ENCODE results near the gene RASA2. TPM values are rescaled to one million over a fixed set of nuclear protein-coding genes. Genes with fewer than 3 reads are reported as not detected.

Gene RASA2
- total and polyA plus RNA-seq, 2 of the 8 experiments (the other 6 are each of a cell fraction or from before 2014, with no cell fraction given), result 3.5 to 15.9 TPM

GRCh38 chr3:141491929-141492328 lies 5.1 kb downstream of the RASA2 start:
- Histone ChIP-seq H3K9ac (replicated peaks in 1 of 4; ENCODE audit: extremely low read depth in 1 of 4, low read depth in 3 of 4, low read length in 3 of 4) (no peak overlapping the region), H3K4me3 (ENCODE audit: extremely low read depth in 1 of 4, insufficient read depth in 2 of 4, low read depth in 3 of 4, low read length in 4 of 4) (no peak overlapping the region), H3K27me3 (replicated peaks in 1 of 4; ENCODE audit: control insufficient read depth in 3 of 4, extremely low read depth in 1 of 4, insufficient read depth in 3 of 4, low read length in 3 of 4) (no peaks in the 10 kb centered on the region), H4K8ac (ENCODE audit: extremely low read depth, insufficient read depth, low read length) (no peak overlapping the region), H3K18ac (ENCODE audit: extremely low read depth, low read length) (no peak overlapping the region), H3K79me1 (ENCODE audit: low read depth, low read length) (peaks cover 2% of the 10 kb centered on the region; the same call in 1 of the 2 replicates), H2AK5ac (ENCODE audit: low read depth, low read length) (no peak overlapping the region), H3K14ac (ENCODE audit: insufficient read length) (no peak overlapping the region), H2AFZ (ENCODE audit: low read length) (no peak overlapping the region), H3K27ac (ENCODE audit: low read depth, low read length) (no peak overlapping the region), H2BK5ac (ENCODE audit: low read depth, low read length) (no peak overlapping the region), H3K4me1 (replicated peaks in 1 of 4; ENCODE audit: control insufficient read depth in 3 of 4, insufficient read depth in 4 of 4, low read length in 3 of 4) (peaks cover 0 to 11% (median 6%) of the 10 kb centered on the region in 4 experiments; a peak in 4 of 7 replicates), H3K23ac (ENCODE audit: insufficient read length) (no peak overlapping the region), H3K36me3 (ENCODE audit: control insufficient read depth in 2 of 4, insufficient read depth in 4 of 4, low read length in 3 of 4) (no peaks in the 10 kb centered on the region), H3K79me2 (ENCODE audit: control insufficient read depth in 1 of 2, insufficient read depth in 2 of 2, low read length in 2 of 2) (peaks cover 0 to 81% of the 10 kb centered on the region in 2 experiments; a peak in 3 of 4 replicates), H2BK15ac (ENCODE audit: low read length) (no peak overlapping the region), H4K91ac (replicated peaks; ENCODE audit: insufficient read length, low read length) (no peak overlapping the region), H4K20me1 (replicated peaks in 1 of 2; ENCODE audit: control insufficient read depth in 1 of 2, insufficient read depth in 2 of 2, low read length in 2 of 2) (peaks cover 4 to 5% of the 10 kb centered on the region in 2 experiments), H2BK20ac (ENCODE audit: low read length) (no peak overlapping the region), H4K5ac (ENCODE audit: insufficient read length, low read depth, low read length) (no peak overlapping the region), H2BK12ac (ENCODE audit: low read depth, low read length) (no peak overlapping the region), H3K23me2 (ENCODE audit: low read depth, low read length) (no peaks in the 10 kb centered on the region), H2BK120ac (replicated peaks; ENCODE audit: low read depth, low read length) (no peak overlapping the region), H3K4me2 (ENCODE audit: insufficient read depth in 1 of 2, low read depth in 2 of 2, low read length in 2 of 2) (no peak overlapping the region), H3K4ac (replicated peaks; ENCODE audit: insufficient read length, low read depth, low read length) (no peak overlapping the region), H3K9me3 (ENCODE audit: insufficient read depth in 2 of 2, low read depth in 1 of 2, low read length in 1 of 2) (no peaks in the 10 kb centered on the region), H3K56ac (replicated peaks; ENCODE audit: insufficient read length, low read depth, low read length) (no peak overlapping the region)
- FAIRE-seq (no peak), DNase-seq (ENCODE audit: low read depth in 1 of 2, low spot score in 2 of 2) (no peak)
- POLR2A ChIA-PET (ENCODE audit: partially characterized antibody), result no interaction called here
- WGBS, 2 experiments (ENCODE audit: extremely low coverage in 1 of 2, insufficient coverage in 1 of 2, insufficient read length in 1 of 2, insufficient replicate concordance in 2 of 2, low coverage in 1 of 2, low lambda C conversion rate in 2 of 2, missing lambda C conversion rate in 1 of 2), result 91% methylated on average over 1 of the region's 1 CpG; no CpG with 5 or more reads in 1 of the 2 experiments
- CTCF ChIA-PET (ENCODE audit: partially characterized antibody), result interaction anchor here (0.8 to 2.1 kb wide), 5 partner anchors 9 to 69 kb away, joined by 3 to 7 read pairs (median 3); no protein-coding TSS in a partner anchor
- TF ChIP-seq POLR2A (IDR thresholded peaks at IDR 0.05; ENCODE audit: control extremely low read depth in 1 of 2, low read depth in 2 of 2, low read length in 2 of 2), result no peak
- TF ChIP-seq CEBPB (IDR thresholded peaks at IDR 0.05; ENCODE audit: low read depth, low read length), result no peak
- no peak for TF ChIP-seq MAFK (IDR thresholded peaks at IDR 0.05; ENCODE audit: low read depth, low read length)
- TF ChIP-seq CHD1 (IDR thresholded peaks at IDR 0.05; ENCODE audit: low read depth, low read length), result no peak
- no peak for TF ChIP-seq CTBP2 (IDR thresholded peaks at IDR 0.05; ENCODE audit: borderline replicate concordance, insufficient read depth, insufficient read length, low read length)
- TF ChIP-seq ASH2L (IDR thresholded peaks at IDR 0.05; ENCODE audit: low read length), result no peak
- no peak for TF ChIP-seq TAF7 (optimal IDR thresholded peaks at IDR 0.05; ENCODE audit: borderline replicate concordance, low read depth, low read length)
- no peak for TF ChIP-seq TAF1 (IDR thresholded peaks at IDR 0.05; ENCODE audit: low read depth, low read length)
- TF ChIP-seq KDM5A (IDR thresholded peaks at IDR 0.05; ENCODE audit: low read length), result no peak
- TF ChIP-seq TCF12 (IDR thresholded peaks at IDR 0.05; ENCODE audit: low read depth, low read length), result no peak
- no peak for TF ChIP-seq JUN (IDR thresholded peaks at IDR 0.05; ENCODE audit: low read depth, low read length)
- TF ChIP-seq JUND (IDR thresholded peaks at IDR 0.05; ENCODE audit: low read length), result no peak
- TF ChIP-seq TEAD4 (IDR thresholded peaks at IDR 0.05; ENCODE audit: low read depth, low read length), result no peak
- no peak for TF ChIP-seq HDAC6 (IDR thresholded peaks at IDR 0.05; ENCODE audit: low read depth, low read length)
- no peak for TF ChIP-seq EGR1 (IDR thresholded peaks at IDR 0.05; ENCODE audit: borderline replicate concordance, low read depth, low read length)
- TF ChIP-seq YY1 (IDR thresholded peaks at IDR 0.05; ENCODE audit: low read depth, low read length), result no peak

Data from H1 (cell line).